Astrocyte (in vitro differentiated cells and primary cell): ENCODE results near the gene SLC16A10. TPM values are rescaled to one million over a fixed set of nuclear protein-coding genes. Genes with fewer than 3 reads are reported as not detected.

Experiments
- DNase-seq: peaks from one replicate; pipeline ENCODE4 v3.0.0-alpha.2; 2010; ENCODE audit warnings: low read depth
- FAIRE-seq: peaks from 2 replicates; lab custom pipeline; 2011; peaks lifted over from hg19 to GRCh38; lab: Jason Lieb, UNC
- H2AFZ ChIP-seq: 2 replicates; pipeline ENCODE4 v1.6.0; 2012; ENCODE audit warnings: low read depth, low read length, inconsistent platforms
- H3K27ac ChIP-seq: 2 replicates; pipeline ENCODE4 v1.5.1; 2011; ENCODE audit warnings: low read depth, low read length, inconsistent platforms
- H3K27me3 ChIP-seq: 2 replicates; pipeline ENCODE4 v1.6.0; 2011; ENCODE audit warnings: low read length, inconsistent platforms; ENCODE audit not compliant: insufficient read depth
- H3K36me3 ChIP-seq: 2 replicates; pipeline ENCODE4 v1.5.1; 2011; ENCODE audit warnings: low read length, inconsistent platforms; ENCODE audit not compliant: insufficient read depth
- H3K4me1 ChIP-seq: 2 replicates; pipeline ENCODE4 v1.5.1; 2011; ENCODE audit warnings: low read length, inconsistent platforms; ENCODE audit not compliant: insufficient read depth
- H3K4me2 ChIP-seq: 2 replicates; pipeline ENCODE4 v1.6.0; 2012; ENCODE audit warnings: low read length, inconsistent platforms
- H3K4me3 ChIP-seq: 2 replicates; pipeline ENCODE4 v1.5.1; 2011; ENCODE audit warnings: low read depth, mild to moderate bottlenecking, low read length, inconsistent platforms; ENCODE audit not compliant: insufficient read depth
- H3K79me2 ChIP-seq: 2 replicates; pipeline ENCODE4 v1.6.0; 2012; ENCODE audit warnings: mild to moderate bottlenecking, low read length, inconsistent platforms; ENCODE audit not compliant: insufficient read depth
- H3K9ac ChIP-seq: 2 replicates; pipeline ENCODE4 v1.6.0; 2012; ENCODE audit warnings: mild to moderate bottlenecking, low read length, inconsistent platforms
- H3K9me3 ChIP-seq: 2 replicates; pipeline ENCODE4 v1.5.1; 2012; ENCODE audit warnings: low read depth, mild to moderate bottlenecking, low read length, inconsistent platforms; ENCODE audit not compliant: insufficient read depth
- H4K20me1 ChIP-seq: 2 replicates; pipeline ENCODE4 v1.6.0; 2012; ENCODE audit warnings: low read length, inconsistent platforms; ENCODE audit not compliant: insufficient read depth
- H3K27ac Mint-ChIP-seq: one replicate; pipeline ENCODE4 v1.8.0; 2021; ENCODE audit warnings: mild to moderate bottlenecking, mixed read lengths; ENCODE audit not compliant: unreplicated experiment
- H3K27me3 Mint-ChIP-seq: one replicate; pipeline ENCODE4 v1.8.0; 2021; ENCODE audit warnings: low read depth, mixed read lengths; ENCODE audit not compliant: unreplicated experiment
- H3K36me3 Mint-ChIP-seq: one replicate; pipeline ENCODE4 v1.8.0; 2021; ENCODE audit warnings: low read depth, mixed read lengths; ENCODE audit not compliant: unreplicated experiment
- H3K4me1 Mint-ChIP-seq: one replicate; pipeline ENCODE4 v1.8.0; 2021; ENCODE audit warnings: low read depth, mixed read lengths; ENCODE audit not compliant: unreplicated experiment
- H3K4me3 Mint-ChIP-seq: one replicate; pipeline ENCODE4 v1.8.0; 2021; ENCODE audit warnings: mild to moderate bottlenecking, moderate library complexity, mixed read lengths; ENCODE audit not compliant: unreplicated experiment
- H3K9me3 Mint-ChIP-seq: one replicate; pipeline ENCODE4 v1.8.0; 2021; ENCODE audit warnings: mild to moderate bottlenecking, mixed read lengths; ENCODE audit not compliant: unreplicated experiment
- EZH2 ChIP-seq: IDR thresholded peaks from 2 replicates; pipeline ENCODE4 v1.6.1; 2012; ENCODE audit warnings: mild to moderate bottlenecking, low read length, inconsistent platforms; ENCODE audit not compliant: insufficient read depth
- total RNA-seq: library from RNA; stranded (reverse); gene quantifications from 2 replicates; pipeline ENCODE4 v1.2.1, GENCODE V29; 2021
- TF ChIP-seq, protein P1 (sequence below): IDR thresholded peaks from 2 replicates; pipeline ENCODE4 v1.5.1; 2011; ENCODE audit warnings: low read depth, mild to moderate bottlenecking, inconsistent platforms, low read length, moderate library complexity; ENCODE audit not compliant: insufficient read depth

Gene SLC16A10
- total RNA-seq, 1 donor from 2014 or later = 0.18 TPM

DNA sequence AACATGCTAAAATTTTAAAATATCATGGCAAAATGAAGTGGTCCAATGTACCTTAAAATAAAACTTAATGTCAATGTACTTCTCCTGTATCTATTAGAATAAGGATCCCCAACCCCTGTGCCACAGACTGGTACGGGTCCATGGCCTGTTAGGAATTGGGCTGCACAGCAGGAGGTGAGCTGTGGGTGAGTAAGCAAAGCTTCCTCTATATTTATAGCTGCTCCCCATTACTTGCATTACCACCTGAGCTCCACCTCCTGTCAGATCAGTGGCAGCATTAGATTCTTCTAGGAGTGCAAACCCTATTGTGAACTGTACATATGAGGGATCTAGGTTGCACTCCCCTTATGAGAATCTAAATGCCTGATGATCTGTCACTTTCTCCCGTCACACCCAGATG is 86.0 kb downstream of the SLC16A10 start:
- FAIRE-seq (no peak), DNase-seq (no peak)
- peaks cover 2% of the 10 kb centered on the region for H3K27me3 ChIP-seq
- no peaks in the 10 kb centered on the region for H3K36me3 ChIP-seq
- H3K27ac ChIP-seq = no peak overlapping the region
- no peaks in the 10 kb centered on the region for H3K79me2 ChIP-seq
- H3K9me3 Mint-ChIP-seq = no peaks in the 10 kb centered on the region
- no peak overlapping the region for H3K4me3 ChIP-seq
- TF ChIP-seq, protein P1, sequence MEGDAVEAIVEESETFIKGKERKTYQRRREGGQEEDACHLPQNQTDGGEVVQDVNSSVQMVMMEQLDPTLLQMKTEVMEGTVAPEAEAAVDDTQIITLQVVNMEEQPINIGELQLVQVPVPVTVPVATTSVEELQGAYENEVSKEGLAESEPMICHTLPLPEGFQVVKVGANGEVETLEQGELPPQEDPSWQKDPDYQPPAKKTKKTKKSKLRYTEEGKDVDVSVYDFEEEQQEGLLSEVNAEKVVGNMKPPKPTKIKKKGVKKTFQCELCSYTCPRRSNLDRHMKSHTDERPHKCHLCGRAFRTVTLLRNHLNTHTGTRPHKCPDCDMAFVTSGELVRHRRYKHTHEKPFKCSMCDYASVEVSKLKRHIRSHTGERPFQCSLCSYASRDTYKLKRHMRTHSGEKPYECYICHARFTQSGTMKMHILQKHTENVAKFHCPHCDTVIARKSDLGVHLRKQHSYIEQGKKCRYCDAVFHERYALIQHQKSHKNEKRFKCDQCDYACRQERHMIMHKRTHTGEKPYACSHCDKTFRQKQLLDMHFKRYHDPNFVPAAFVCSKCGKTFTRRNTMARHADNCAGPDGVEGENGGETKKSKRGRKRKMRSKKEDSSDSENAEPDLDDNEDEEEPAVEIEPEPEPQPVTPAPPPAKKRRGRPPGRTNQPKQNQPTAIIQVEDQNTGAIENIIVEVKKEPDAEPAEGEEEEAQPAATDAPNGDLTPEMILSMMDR = no peak
- TF ChIP-seq EZH2 = no peak
- H3K36me3 Mint-ChIP-seq = no peaks in the 10 kb centered on the region
- no peaks in the 10 kb centered on the region for H4K20me1 ChIP-seq
- H2AFZ ChIP-seq = no peak overlapping the region
- H3K9me3 ChIP-seq = no peaks in the 10 kb centered on the region
- no peaks in the 10 kb centered on the region for H3K27me3 Mint-ChIP-seq
- no peak overlapping the region for H3K27ac Mint-ChIP-seq
- no peak overlapping the region for H3K9ac ChIP-seq
- H3K4me2 ChIP-seq = no peak overlapping the region
- H3K4me1 Mint-ChIP-seq = peaks cover 2% of the 10 kb centered on the region
- H3K4me1 ChIP-seq = no peaks in the 10 kb centered on the region
- no peak overlapping the region for H3K4me3 Mint-ChIP-seq

DNA sequence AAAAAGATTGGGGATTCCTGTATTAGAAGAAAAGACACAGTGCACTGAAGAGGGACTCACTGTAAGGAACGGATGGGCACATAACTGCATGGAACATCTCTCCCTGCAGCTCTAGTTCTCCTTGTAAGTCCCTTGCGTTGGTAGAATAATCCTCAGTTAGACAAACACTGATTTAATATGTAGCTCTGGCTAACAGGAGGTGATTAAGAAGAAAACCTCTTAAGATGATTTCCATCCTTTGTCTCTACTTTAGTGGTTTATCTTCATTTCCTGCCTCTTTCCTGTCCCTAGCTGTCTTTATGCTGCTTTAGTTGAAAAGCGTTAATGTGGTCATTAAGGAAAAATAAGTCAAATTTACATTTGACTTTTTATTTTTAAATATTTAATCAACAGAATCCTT is 86.6 kb downstream of the SLC16A10 start:
- no peak for TF ChIP-seq EZH2
- TF ChIP-seq, protein P1 = no peak
- Histone ChIP-seq H3K9me3 (no peaks in the 10 kb centered on the region), H2AFZ (no peak overlapping the region), H3K27me3 (no peaks in the 10 kb centered on the region), H3K4me2 (no peak overlapping the region), H3K4me3 (no peak overlapping the region), H3K36me3 (no peaks in the 10 kb centered on the region), H3K9ac (no peak overlapping the region), H3K27ac (no peak overlapping the region), H4K20me1 (no peaks in the 10 kb centered on the region), H3K4me1 (no peaks in the 10 kb centered on the region), H3K79me2 (no peaks in the 10 kb centered on the region)
- no peak overlapping the region for H3K27ac Mint-ChIP-seq
- no peak for FAIRE-seq
- no peaks in the 10 kb centered on the region for H3K9me3 Mint-ChIP-seq
- peaks cover 2% of the 10 kb centered on the region for H3K4me1 Mint-ChIP-seq
- DNase-seq = no peak
- no peaks in the 10 kb centered on the region for H3K36me3 Mint-ChIP-seq
- H3K27me3 Mint-ChIP-seq = no peaks in the 10 kb centered on the region
- no peak overlapping the region for H3K4me3 Mint-ChIP-seq

DNA sequence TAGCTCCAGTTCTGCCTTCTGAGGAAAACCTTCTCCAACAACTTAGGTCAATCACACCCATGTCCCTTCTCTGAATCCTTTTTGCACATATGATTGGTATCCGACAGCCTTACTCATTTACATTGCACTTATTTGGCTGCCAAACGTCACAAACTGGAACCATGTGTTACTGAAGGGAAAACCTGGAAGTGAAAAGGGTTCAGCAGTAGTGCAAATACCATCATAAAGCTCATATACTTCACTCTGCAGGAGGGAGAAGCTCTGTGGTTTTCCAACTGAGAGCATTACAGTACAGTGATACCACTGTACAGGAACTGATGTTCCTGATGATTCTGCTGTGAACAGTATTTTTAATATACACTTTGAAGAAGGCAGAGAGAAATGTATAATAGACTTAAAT is 87.8 kb downstream of the SLC16A10 start:
- H3K9ac ChIP-seq = no peak overlapping the region
- Mint-ChIP-seq H3K27ac (no peak overlapping the region), H3K9me3 (no peaks in the 10 kb centered on the region), H3K4me1 (peaks cover 2% of the 10 kb centered on the region), H3K27me3 (no peaks in the 10 kb centered on the region), H3K36me3 (no peaks in the 10 kb centered on the region), H3K4me3 (no peak overlapping the region)
- H3K4me1 ChIP-seq = no peaks in the 10 kb centered on the region
- H3K9me3 ChIP-seq = no peaks in the 10 kb centered on the region
- FAIRE-seq = no peak
- no peak overlapping the region for H3K4me2 ChIP-seq
- DNase-seq = no peak
- H4K20me1 ChIP-seq = no peaks in the 10 kb centered on the region
- no peak overlapping the region for H2AFZ ChIP-seq
- no peak overlapping the region for H3K27ac ChIP-seq
- no peaks in the 10 kb centered on the region for H3K36me3 ChIP-seq
- H3K79me2 ChIP-seq = no peaks in the 10 kb centered on the region
- TF ChIP-seq, protein P1 = no peak
- no peak for TF ChIP-seq EZH2
- no peaks in the 10 kb centered on the region for H3K27me3 ChIP-seq
- H3K4me3 ChIP-seq = no peak overlapping the region
